NCI-H524 treated with DMSO at 0.1 percent for 48 hours (cell line): ENCODE measurements around the gene DNAH10.
"Not testable (repeated sequence)": the region's sequence is repeated elsewhere in the genome, so short reads cannot be mapped to it uniquely, and the experiment has no call there.

ENCODE experiments used
- DNase-seq: peaks from one replicate; lab custom pipeline; 2025; lab: John Stamatoyannopoulos, UW

Gene DNAH10

GRCh38 chr12:123910057-123910456, 148.0 kb downstream of the DNAH10 start:
- no peak for DNase-seq

- DNase-seq, result no peak
These were observed 148.7 kb downstream of the DNAH10 start for GRCh38 chr12:123910761-123911193.

GRCh38 chr12:123911672-123912409, 149.7 kb downstream of the DNAH10 start:
- DNase-seq, result not testable (repeated sequence)

GRCh38 chr12:123912415-123913380, 150.6 kb downstream of the DNAH10 start:
- no peak for DNase-seq

- no peak for DNase-seq
These were observed 152.7 kb downstream of the DNAH10 start for GRCh38 chr12:123914726-123915333.

- DNase-seq, result no peak
These were observed 154.6 kb downstream of the DNAH10 start for GRCh38 chr12:123916729-123917128.

GRCh38 chr12:123917337-123917850, 155.3 kb downstream of the DNAH10 start:
- no peak for DNase-seq

- DNase-seq, result no peak
These were observed 157.9 kb downstream of the DNAH10 start for GRCh38 chr12:123919980-123920360.

- no peak for DNase-seq
These were observed 160.9 kb downstream of the DNAH10 start for GRCh38 chr12:123923038-123923437.

- no peak for DNase-seq
These were observed 161.8 kb downstream of the DNAH10 start for GRCh38 chr12:123923927-123924326.

GRCh38 chr12:123924539-123924938, 162.4 kb downstream of the DNAH10 start:
- DNase-seq, result no peak

- DNase-seq, result no peak
These were observed 166.3 kb downstream of the DNAH10 start for GRCh38 chr12:123928274-123928865.

- DNase-seq, result no peak
These were observed 166.8 kb downstream of the DNAH10 start for GRCh38 chr12:123928897-123929296.

- DNase-seq, result no peak
These were observed 168.0 kb downstream of the DNAH10 start for GRCh38 chr12:123929946-123930583.

GRCh38 chr12:123931686-123932321, 169.7 kb downstream of the DNAH10 start:
- no peak for DNase-seq

- no peak for DNase-seq
These were observed 171.1 kb downstream of the DNAH10 start for GRCh38 chr12:123933214-123933613.

GRCh38 chr12:123934016-123934620, 172.0 kb downstream of the DNAH10 start:
- no peak for DNase-seq

GRCh38 chr12:123934829-123935228, 172.7 kb downstream of the DNAH10 start:
- DNase-seq, result no peak

- no peak for DNase-seq
These were observed 173.9 kb downstream of the DNAH10 start for GRCh38 chr12:123935956-123936355.

GRCh38 chr12:123936471-123936870, 174.4 kb downstream of the DNAH10 start:
- DNase-seq, result no peak
